HG03108 (cell line): ENCODE measurements around the gene DNLZ.
"Not testable (repeated sequence)": the region's sequence is repeated elsewhere in the genome, so short reads cannot be mapped to it uniquely, and the experiment has no call there.

Experiments
- ATAC-seq: cut with Tn5 transposase; IDR thresholded peaks from one replicate; pipeline ENCODE4 v1.9.1; 2021; ENCODE audit warnings: moderate library complexity; ENCODE audit not compliant: unreplicated experiment

DNLZ gene

DNA sequence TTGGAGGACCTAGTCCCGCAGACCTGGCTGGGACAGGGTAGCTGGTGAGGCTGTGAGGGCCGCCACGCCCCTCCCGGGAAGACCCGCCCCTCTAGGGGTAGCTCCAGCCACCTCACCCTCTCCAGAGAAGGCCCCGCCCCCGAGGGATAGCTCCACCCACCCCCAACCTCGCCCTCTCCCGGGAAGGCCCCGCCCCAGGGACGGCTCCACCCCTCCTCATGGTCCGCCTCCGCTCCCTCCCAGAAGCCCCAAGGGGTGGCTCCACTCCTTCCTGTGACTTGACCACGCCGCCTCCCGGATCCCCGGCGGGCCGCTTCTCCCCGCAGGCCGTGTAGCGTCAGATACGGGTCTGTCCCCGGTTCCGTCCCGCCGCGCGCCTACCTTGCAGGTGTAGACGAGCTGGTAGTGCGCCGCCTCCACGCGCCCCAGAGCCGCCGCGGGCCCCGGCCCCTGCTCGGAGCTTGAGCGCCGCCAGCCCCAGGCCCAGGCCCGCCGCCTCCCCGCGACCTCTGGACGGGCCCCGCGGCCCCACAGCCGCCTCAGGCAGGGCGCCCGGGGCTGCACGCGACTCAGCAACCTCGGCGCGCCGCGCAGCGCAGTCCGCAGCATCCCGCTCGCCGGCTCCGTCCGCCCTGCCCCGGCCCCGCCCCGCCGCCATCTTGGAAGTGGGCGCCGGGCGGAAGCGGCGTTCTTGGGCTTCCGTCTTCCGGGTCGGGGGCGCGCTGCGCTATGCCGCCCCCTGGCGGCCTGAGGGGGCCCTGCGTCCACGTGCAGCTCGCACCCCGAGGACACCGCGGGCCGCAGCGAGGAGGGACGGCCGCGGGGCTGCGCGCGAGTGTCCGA lies at the start of gene DNLZ:
TSS of gene DNLZ (minus strand) at position 639 of the 843 bp plus-strand sequence. CDS start at position 609, 30 bp downstream.
- peak; percentile 83 for ATAC-seq

DNA sequence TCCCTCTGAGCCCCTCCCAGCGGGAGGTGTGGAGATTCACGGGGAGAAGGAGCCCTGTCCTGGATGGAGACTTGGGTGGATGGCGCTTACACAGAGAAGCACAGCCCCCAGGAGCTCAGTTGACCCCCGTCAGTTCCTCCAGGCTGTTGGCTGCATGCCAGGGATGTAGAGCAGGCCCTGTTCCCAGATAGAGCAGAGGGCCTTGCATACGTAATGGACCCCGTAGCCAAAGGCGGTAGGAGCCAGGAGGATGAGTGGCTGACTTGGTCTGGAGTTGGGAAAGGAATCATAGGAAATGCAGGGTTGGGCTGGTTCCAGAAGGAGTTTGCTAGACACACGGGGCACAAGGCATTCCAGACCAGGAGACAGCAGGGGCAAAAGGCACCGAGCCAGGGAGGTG lies 49.4 kb upstream of the DNLZ start:
- no peak for ATAC-seq

DNA sequence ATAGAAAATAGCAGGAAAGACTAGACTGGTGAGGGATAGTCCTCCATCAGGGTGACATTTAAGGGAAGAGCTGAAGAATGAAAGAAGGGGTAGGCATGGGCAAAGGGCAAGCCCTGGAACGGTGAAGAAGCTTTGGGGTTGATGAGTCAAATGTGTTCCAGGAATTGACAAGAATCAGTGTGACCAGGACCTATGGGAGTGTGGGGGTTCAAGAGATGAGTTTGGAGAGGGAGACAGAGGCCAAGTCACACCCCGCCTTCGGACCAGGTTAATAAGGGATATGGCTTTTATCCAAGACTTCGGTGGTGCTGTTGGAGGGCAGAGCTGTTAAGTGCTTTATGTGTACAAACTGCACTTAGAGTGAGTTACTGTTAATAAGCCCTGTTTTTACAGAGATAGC lies 47.8 kb upstream of the DNLZ start:
- ATAC-seq: no peak

DNA sequence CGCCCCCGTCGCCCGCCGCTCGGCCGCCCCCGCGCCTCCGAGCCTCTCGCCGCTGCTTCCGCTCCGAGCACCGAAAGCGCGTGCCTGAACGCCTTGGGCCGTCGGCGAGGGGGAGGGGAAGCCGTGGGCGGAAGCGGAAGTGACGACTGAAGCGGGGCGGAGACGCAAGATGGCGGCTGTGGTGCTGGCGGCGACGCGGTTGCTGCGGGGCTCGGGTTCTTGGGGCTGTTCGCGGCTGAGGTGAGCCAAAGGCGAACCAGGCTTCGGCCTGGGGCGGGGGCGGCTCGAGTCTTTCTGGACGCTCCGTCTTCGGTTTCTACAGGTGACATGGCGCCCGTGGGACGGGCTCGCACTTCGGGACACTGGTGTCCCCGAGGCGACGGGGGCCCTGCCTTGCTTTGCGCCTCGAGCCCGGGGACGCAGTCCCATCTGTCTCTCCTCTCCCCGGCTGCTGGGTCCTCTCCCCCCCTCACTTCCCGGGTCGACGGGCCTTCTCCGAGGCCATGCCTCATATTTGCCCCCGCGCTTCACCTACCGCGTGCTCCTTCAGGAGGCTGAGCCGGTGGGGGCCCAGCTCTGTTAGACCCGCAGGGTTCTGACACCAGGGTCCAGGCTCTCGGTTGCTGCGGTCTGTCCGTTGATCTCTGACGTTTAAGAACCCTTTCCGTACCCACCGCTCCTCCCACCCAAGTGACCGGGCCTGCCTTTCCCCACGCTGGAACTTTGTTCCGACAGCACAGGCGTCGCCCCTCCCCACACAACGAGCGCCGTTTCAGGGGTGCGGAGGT lies 47.1 kb upstream of the DNLZ start, which contains the start of the genes ENTR1 and PMPCA:
TSS of gene ENTR1 (minus strand) at position 115 of the 788 bp plus-strand sequence. CDS start 217 bp downstream, outside the sequence.
TSS of gene PMPCA (plus strand) at position 159 of the 788 bp plus-strand sequence. CDS start at position 170, 11 bp downstream.
- peak; percentile 73 for ATAC-seq

DNA sequence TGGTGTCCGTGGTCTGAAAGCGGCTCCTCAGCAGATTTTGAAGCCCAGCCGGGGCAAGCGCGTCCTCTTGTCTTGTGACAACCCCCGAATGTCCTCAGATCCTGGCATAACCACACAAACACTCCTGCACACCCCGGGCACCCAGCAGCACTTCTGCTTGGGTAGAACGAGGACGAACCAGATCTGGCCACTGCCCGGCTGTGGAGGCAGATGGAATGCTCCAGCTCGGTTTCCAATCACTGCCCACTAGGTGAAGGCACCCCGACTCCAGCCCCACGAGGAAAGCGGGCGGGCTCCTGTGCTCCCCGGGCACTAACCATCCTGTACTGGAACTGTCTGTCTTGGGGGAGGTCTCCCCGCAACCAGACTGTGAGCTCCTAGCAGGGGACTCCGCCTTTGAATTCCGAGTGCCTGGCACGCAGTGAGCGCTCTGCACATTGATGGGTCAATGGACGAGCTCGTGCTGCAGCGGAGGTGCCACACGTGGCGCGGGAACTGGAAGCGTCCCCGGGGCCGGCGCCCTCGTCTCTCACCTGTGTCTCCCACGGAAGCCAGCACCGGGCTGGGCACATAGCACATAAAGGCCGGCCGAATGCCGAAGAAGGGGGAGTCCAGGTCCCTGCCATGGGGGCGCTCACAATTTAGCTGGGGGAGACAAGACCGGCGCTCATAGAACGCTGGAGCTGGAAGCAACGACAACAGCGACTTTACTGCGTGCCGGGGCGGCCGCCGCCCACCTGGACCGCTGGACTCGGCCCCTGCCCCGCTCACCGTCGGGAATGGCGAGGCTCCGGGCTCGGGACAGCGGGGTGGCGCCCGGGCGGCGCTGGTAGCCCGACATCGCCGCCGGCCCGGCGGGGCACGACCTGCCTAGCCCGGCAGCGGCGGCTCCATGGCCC lies 46.3 kb upstream of the DNLZ start:
- ATAC-seq: peak; percentile 26

DNA sequence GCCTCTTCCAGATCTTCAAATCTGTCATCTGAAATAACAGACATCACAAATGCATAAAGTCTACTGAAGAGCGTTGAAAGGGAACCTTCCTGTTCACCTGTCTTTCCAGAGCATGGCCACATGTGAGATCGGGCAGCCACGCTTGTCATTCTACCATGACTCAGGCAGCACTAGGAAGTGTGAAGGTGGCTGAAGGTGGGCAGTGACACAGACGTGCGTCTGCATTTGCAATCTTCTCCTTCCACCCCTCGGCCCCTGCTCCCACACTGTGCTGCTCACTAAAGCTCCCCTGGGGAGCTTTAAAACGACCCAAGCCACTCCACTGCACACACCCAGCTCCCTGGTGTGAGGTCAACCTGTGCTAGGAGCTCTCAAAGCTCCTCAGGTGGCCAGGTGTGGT lies 44.4 kb upstream of the DNLZ start:
- ATAC-seq: no peak

DNA sequence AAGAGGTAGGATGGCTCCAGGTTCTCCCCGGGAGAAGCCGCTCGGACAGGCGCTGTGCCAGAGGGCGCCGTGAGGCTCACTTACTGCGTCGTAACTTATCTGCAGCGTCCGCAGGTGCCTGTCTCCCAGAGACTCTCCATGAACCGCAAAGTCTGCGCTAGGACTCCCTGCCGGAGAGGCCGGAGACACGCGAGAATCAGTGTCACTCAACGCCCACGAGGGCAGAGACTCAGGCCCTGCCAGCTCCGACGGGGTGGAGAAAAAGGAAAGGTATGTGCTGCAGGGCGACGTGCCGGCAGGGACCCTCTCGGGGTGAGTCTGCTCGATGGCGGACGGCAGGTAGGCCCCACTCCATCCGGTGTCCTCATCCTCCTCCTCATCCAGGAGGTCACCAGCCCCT lies 43.5 kb upstream of the DNLZ start:
- not testable (repeated sequence) for ATAC-seq

DNA sequence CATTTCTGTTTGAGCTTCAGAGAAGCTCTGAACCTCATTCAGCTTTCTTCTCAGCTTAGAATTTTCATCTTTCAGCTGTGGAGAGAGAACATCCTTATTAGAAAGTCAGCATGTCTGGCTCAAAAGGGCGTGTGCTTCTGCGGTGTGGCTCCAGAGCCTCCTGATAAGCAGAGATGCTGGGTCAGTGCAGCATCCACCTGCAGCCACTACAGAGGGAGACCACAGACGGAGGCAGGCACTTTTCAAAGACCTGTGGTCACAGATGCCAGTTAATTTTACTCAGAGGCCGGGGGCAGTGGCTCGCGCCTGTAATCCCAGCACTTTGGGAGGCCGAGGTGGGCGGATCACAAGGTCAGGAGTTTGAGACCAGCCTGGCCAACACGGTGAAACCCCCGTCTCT lies 42.4 kb upstream of the DNLZ start:
- not testable (repeated sequence) for ATAC-seq

DNA sequence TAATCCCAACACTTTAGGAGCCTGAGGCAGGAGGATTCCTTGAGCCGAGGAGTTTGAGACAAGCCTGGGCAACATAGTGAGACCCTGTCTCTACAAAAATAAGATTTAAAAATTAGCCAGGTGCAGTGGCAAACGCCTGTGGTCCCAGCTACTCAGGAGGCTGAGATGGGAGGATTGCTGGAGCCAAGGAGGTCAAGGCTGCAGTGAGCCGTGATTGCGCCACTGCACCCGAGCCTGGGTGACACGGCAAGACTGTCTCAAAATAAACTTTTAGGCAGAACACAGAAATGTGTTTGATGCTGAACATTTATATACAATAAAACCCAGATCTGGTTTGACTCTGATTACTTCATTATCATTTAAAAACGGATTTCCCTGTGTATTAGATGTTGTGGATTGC lies 41.9 kb upstream of the DNLZ start:
- no peak for ATAC-seq

DNA sequence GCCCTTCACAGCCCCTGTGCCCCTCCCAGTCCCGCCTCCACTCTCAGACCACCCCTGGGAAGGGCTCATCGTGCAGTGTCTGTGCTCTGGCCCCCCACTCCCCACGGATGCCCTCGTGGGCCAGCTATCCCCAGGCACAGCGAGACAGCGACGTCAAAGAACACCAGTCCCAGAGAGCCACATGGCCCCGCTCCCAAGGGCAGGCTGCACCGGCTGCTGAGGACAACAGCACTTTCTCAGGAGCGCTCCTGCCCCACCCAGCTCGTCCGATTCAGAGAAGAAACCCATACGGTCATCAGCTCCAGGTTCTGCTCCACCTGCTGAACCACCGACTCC lies 41.2 kb upstream of the DNLZ start:
- no peak for ATAC-seq

DNA sequence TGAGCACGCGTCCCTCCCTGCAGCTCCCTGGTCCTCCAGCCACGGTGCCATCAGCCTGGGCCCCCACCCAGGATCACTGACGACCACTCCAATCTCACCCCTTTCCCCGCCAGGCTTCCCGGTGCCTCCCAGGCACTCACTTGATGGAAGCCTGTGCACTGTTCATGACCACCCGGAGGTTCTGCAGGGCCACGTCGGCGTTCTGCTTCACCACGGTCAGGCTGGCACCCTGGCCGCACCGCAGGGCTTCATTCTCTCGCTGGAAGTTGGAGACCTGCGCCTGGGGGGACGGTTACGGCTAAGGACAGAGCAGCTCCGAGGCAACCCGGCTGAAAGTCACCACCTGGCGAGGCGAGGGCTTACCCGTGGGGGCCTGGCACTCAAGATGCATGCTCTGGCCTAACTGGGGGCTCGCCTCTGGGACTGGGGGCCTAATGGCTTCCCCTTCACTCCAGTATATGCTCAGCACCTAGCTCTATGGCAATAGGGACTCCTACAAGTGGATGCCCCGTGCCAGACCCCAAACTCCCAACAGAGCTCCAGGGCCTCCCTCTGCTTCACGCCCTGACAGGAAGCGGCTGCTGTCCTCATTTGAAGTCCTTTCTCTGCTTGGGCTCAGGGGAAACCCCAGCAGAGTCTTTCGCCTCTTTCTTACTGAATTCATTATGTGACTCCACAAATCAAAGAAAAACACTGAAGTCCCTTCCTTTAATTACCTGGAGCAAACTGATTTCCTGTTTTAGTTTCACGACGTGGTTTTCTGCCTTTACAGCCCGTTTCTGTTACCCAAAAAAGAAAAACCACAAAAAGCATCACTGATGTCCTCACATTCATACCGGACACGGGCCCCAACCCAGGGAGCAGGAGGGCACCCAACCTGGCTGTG lies 40.6 kb upstream of the DNLZ start:
- ATAC-seq: no peak

DNA sequence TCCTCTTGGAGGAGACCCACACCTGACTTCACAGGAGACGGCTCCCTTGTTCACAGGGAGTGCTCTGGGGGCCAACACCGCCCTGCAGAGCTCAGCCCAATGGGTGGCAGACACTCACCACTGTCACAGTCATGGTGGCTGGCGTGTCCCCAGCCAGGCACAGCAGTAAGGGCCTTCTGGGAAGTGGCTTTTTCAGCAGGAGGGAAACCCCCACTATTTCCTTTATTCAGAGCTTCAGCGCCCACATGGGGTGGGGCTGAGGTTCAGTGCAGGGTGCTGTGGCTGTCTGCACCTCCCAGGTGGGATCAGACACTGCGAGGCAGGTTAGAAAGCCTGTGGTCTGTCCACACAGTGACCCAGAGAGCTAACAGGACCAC lies 40.0 kb upstream of the DNLZ start:
- no peak for ATAC-seq

DNA sequence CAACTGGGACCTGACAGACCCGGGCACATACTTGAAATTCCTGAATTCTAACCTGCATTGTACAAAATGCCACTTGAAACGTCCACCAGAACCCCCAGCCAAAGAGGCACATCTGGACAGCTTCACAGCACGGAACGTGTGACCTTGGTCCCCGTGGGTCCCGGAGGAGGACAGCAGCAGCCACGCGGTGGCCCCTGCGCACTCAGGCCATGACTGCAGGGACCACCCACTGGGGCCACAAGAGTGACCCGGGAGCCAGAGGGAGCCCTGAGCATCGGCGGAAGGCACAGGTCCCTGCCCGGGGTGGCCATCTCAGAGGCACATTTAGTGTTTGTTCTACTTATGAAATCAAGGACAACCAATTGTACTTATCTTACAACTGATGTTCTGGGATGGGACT lies 38.5 kb upstream of the DNLZ start:
- ATAC-seq: no peak

DNA sequence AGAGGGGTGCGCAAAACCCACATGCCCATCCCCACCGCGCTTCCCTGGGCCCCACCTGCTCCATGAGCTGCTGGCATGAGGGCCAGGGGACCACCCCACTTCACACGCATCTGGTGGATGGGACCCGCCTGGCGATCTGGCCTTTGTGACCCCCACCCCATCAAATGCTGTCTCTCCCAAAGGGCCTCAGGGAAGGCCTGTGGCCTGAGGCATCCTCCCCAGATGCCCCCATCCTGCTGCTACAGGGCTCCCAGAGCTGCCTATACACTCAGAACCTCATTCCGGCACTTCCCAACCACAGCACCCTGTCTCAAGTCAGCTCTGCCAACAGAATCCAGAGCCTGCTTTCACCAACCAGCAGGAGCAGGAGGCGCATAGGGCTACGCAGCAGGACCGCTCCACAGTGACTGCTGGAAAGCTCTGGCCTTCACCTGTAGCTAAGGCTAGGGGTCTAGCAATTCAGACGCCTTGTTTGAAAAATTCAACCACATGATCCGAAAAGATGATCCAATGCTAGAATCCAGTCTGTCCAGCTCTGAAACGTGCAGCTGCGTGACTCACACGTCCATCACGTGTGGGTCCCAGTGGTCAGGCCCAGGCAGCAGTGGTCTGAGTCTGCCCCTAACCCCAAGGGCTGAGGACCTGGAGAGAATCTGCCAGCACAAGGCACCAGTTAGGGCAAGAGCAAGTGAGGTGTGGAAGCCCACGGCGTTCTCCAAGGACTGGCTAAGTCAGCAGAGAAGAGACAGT lies 37.8 kb upstream of the DNLZ start:
- ATAC-seq: no peak

DNA sequence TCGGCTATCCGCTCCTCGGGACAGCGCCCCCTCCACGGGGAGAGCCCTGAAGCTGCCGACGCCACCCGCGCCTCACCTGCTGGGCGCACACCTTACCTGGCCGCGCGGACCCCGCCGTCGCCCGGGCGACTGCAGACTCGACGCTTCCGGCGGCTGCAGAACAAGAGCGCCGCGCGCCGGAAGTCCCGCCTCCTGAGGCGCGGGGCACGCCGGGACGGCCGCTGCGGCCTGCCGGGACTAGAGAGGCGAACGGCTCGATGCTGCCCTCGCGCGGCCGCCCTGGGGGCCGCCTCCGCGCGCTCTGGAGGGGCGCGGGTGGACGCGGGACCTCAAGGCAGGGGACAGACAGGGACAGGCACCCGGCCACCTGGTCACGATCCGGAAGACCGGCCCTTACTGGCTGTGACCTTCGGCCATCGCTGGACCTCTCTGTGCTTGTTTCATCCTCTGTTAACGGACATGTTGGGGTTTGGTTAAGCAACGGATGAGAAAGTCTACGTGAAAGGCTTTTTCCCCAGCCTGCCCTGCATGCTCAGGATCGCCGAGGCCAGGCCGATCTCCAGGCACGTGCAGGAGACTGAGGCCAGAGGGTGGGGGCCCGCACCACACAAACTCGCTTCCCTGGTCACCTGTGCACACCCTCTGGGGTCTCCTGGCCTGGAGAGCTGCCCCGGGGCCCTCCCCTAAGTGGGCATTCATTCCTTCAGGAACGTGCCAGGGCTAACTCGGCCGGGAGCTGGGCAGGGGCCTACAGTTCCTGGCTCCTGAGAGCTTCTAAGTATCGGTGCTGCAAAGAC lies 36.7 kb upstream of the DNLZ start, which contains the start of gene SNAPC4:
TSS of gene SNAPC4 (minus strand) at position 133 of the 797 bp plus-strand sequence. CDS start 1,742 bp downstream, outside the sequence.
- peak; percentile 62 for ATAC-seq

DNA sequence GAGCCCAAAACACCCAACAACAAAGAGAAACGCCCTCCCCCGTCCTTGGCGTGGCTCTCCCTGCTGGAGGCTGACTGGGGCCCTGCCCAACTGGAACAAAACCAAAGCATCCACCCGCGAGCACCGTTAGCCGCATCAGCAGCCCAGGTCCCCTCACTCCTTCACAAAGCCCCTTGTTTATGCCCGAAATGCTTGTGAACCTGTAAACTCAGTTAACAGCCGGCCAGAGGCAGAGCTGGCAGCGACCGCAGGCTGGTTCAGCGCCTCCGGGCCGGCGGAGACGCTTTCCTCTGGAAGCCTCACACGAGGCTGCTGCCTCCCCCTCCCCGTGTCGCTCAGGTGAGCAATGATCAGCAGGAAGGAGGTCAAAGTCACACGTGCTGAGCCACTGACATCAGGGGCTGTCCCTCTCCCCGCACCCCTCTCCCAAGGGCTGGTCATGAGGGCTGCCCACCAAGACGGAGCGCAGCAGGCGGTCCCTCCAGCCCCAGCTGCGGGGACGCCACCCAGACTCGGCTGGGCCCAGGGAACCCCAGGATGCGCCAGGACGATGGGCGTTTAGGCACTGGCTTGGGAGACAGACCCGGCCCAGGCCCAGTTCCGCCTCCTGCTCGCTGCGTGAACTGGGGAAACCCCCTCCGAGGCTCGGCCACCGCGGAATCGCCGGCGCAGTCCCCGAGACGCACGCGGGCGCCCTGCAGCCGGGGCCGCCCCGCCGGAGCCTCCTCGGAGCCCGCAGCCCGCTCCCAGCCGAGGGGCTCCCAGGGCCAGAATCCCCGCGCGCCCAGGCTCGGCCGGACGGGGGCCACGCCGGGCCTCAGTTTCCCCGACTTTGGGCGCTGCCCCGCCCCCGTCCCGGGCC lies 35.9 kb upstream of the DNLZ start:
- no peak for ATAC-seq

DNA sequence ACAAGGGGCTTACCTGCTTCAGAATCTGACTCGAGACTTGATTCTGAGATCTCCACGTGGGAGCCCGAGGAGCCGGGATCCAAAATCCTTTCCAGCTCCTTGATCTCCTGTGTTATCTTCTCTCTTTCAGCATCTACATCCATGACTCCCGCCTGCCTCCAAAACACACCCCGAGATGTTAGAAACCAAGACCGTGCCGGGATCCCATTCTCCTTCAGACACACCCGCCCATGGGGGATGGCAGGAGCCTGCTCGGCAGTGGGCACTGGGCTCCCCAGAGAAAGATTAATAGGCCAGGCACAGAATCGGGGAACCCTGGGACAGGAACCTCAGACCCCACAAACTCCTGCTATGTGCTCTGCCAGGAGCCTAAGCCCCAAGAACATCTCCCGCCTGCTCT lies 34.7 kb upstream of the DNLZ start:
- no peak for ATAC-seq
